ENCODE results near the gene ADAM12. TPM values are rescaled to one million over a fixed set of nuclear protein-coding genes. Genes with fewer than 3 reads are reported as not detected.

ADAM12 gene
- total and polyA plus RNA-seq, 10 of the 15 experiments (the other 5 are each of a cell fraction or from before 2014, with no cell fraction given): under 0.01 to 0.62 (median 0.04) TPM; not detected in 5

DNA sequence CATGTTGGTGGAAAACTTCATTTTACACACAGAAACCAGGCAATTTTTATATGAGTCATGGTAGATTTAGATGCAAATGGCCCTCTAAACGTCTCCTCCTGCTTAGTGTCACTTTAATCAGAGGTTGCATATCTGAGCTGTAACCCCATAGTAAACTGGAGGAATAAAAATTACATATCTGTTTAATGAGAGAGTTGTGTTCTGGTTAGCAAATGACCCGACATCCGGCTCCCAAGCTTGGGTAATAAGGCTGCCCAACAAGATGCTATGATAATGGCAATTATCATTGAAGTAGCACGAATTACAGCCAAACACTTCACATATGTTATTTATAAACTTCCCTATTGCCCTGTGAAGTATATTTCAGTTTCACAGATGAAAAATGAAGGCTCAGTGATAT lies 10.6 kb upstream of the ADAM12 start (continued):
- TF ChIP-seq, protein P1, sequence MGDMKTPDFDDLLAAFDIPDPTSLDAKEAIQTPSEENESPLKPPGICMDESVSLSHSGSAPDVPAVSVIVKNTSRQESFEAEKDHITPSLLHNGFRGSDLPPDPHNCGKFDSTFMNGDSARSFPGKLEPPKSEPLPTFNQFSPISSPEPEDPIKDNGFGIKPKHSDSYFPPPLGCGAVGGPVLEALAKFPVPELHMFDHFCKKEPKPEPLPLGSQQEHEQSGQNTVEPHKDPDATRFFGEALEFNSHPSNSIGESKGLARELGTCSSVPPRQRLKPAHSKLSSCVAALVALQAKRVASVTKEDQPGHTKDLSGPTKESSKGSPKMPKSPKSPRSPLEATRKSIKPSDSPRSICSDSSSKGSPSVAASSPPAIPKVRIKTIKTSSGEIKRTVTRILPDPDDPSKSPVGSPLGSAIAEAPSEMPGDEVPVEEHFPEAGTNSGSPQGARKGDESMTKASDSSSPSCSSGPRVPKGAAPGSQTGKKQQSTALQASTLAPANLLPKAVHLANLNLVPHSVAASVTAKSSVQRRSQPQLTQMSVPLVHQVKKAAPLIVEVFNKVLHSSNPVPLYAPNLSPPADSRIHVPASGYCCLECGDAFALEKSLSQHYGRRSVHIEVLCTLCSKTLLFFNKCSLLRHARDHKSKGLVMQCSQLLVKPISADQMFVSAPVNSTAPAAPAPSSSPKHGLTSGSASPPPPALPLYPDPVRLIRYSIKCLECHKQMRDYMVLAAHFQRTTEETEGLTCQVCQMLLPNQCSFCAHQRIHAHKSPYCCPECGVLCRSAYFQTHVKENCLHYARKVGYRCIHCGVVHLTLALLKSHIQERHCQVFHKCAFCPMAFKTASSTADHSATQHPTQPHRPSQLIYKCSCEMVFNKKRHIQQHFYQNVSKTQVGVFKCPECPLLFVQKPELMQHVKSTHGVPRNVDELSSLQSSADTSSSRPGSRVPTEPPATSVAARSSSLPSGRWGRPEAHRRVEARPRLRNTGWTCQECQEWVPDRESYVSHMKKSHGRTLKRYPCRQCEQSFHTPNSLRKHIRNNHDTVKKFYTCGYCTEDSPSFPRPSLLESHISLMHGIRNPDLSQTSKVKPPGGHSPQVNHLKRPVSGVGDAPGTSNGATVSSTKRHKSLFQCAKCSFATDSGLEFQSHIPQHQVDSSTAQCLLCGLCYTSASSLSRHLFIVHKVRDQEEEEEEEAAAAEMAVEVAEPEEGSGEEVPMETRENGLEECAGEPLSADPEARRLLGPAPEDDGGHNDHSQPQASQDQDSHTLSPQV (IDR thresholded peaks at IDR 0.05): no peak

- in situ Hi-C loops (cut with MboI) (no loop called here), intact Hi-C loops (cut with micrococcal nuclease; ENCODE audit: unreplicated experiment) (no loop called here)
- Histone ChIP-seq H3K27me3 (replicated peaks in 1 of 2; ENCODE audit: control insufficient read depth in 2 of 2, insufficient read depth in 2 of 2, low read length in 1 of 2) (no peaks in the 10 kb centered on the region), H2AFZ (ENCODE audit: control insufficient read depth, low read depth, low read length) (no peak overlapping the region), H3K27ac (ENCODE audit: control insufficient read depth, insufficient read depth) (no peak overlapping the region), H4K20me1 (ENCODE audit: control insufficient read depth, insufficient read depth) (no peaks in the 10 kb centered on the region), H3K4me1 (ENCODE audit: control insufficient read depth, insufficient read depth, low read length) (no peaks in the 10 kb centered on the region), H3K9me3 (replicated peaks; ENCODE audit: control insufficient read depth, insufficient read depth, low read length) (no peaks in the 10 kb centered on the region), H3K79me2 (ENCODE audit: control insufficient read depth, insufficient read depth, low read length) (no peaks in the 10 kb centered on the region), H3K4me2 (ENCODE audit: control insufficient read depth, insufficient read depth) (no peak overlapping the region), H3K9ac (ENCODE audit: control insufficient read depth, insufficient read depth, low read length) (no peak overlapping the region), H3K4me3 (no peak overlapping the region), H3K36me3 (ENCODE audit: control insufficient read depth in 2 of 2, insufficient read depth in 2 of 2, low read length in 1 of 2) (no peaks in the 10 kb centered on the region)
- ChIA-PET CTCF (no interaction called here), RAD21 (ENCODE audit: unreplicated experiment) (no interaction called here), SMC1A (ENCODE audit: uncharacterized antibody, unreplicated experiment) (no interaction called here), POLR2A (no interaction called here)
- DNase-seq (ENCODE audit: low read depth, low spot score) (no peak), ATAC-seq (no peak), FAIRE-seq (no peak)
- no peak for TF ChIP-seq RFX5 (IDR thresholded peaks at IDR 0.05; ENCODE audit: low read depth, low read length)
- TF ChIP-seq SRF (IDR thresholded peaks at IDR 0.05; ENCODE audit: low read depth in 2 of 2, low read length in 2 of 2): no peak
- no peak for TF ChIP-seq MYC (IDR thresholded peaks at IDR 0.05; ENCODE audit: insufficient read depth, insufficient read length, insufficient replicate concordance, low read length, severe bottlenecking)
- no peak for TF ChIP-seq EGR1 (IDR thresholded peaks at IDR 0.05; ENCODE audit: borderline replicate concordance in 1 of 2, low read depth in 2 of 2, low read length in 2 of 2)
- TF ChIP-seq NRF1 (conservative IDR thresholded peaks at IDR 0.05; ENCODE audit: low read depth, low read length): no peak
- no peak for TF ChIP-seq NBN (IDR thresholded peaks at IDR 0.05)
- no peak for TF ChIP-seq ESRRA (IDR thresholded peaks at IDR 0.05; ENCODE audit: low read length)
- TF ChIP-seq EP300 (IDR thresholded peaks at IDR 0.05; ENCODE audit: borderline replicate concordance in 1 of 2, control insufficient read depth in 1 of 2, low read depth in 2 of 2, low read length in 2 of 2): no peak
- TF ChIP-seq MXI1 (IDR thresholded peaks at IDR 0.05; ENCODE audit: low read depth, low read length): no peak
- no peak for TF ChIP-seq ASH2L (IDR thresholded peaks at IDR 0.05; ENCODE audit: borderline replicate concordance, low read depth)
- TF ChIP-seq IRF5 (IDR thresholded peaks at IDR 0.05; ENCODE audit: borderline replicate concordance): no peak
- no peak for TF ChIP-seq ATF2 (IDR thresholded peaks at IDR 0.05; ENCODE audit: low read length)
- no peak for TF ChIP-seq POLR2AphosphoS5 (IDR thresholded peaks at IDR 0.05; ENCODE audit: low read length)
- WGBS (ENCODE audit: insufficient coverage, insufficient replicate concordance, low lambda C conversion rate, missing lambda C conversion rate): 13% methylated on average over 3 of the region's 3 CpGs
- no TSS peak for BruUV-seq (replicated peaks)
Measured at GRCh38 chr10:126398383-126398743, 10.1 kb upstream of the ADAM12 start.

Data from GM12878 (cell line).